Neural progenitor cell (in vitro differentiated cells): ENCODE data around the gene TCAF1. TPM values are rescaled to one million over a fixed set of nuclear protein-coding genes. Genes with fewer than 3 reads are reported as not detected.

Experiments used
- DNase-seq: peaks from one replicate; pipeline ENCODE4 v3.0.0-alpha.2; 2016; ENCODE audit warnings: low spot score
- H2AFZ ChIP-seq: fragments of 200-600 bp; sonication (generic); replicated peaks from 2 replicates; pipeline ENCODE4 v1.6.1; 2016; ENCODE audit warnings: antibody characterized with exemption
- H3F3A ChIP-seq: fragments of 200-600 bp; sonication (generic); 2 replicates; pipeline ENCODE4 v1.6.1; 2016; ENCODE audit warnings: antibody characterized with exemption, low read depth
- H3K27ac ChIP-seq: fragments of 200-600 bp; sonication (generic); 2 replicates; pipeline ENCODE4 v1.5.1; 2016; ENCODE audit warnings: mild to moderate bottlenecking
- H3K27me3 ChIP-seq: fragments of 200-600 bp; sonication (generic); 2 replicates; pipeline ENCODE4 v1.6.1; 2016; ENCODE audit warnings: mild to moderate bottlenecking, moderate library complexity
- H3K36me3 ChIP-seq: fragments of 200-600 bp; sonication (generic); 2 replicates; pipeline ENCODE4 v1.5.1; 2016
- H3K4me1 ChIP-seq: fragments of 200-600 bp; sonication (generic); 2 replicates; pipeline ENCODE4 v1.6.1; 2016; ENCODE audit warnings: mixed run types
- H3K4me2 ChIP-seq: fragments of 200-600 bp; sonication (generic); 2 replicates; pipeline ENCODE4 v1.6.1; 2016
- H3K4me3 ChIP-seq: fragments of 200-600 bp; sonication (generic); 2 replicates; pipeline ENCODE4 v1.5.1; 2016
- H3K79me2 ChIP-seq: fragments of 200-600 bp; sonication (generic); 2 replicates; pipeline ENCODE4 v1.6.1; 2016; ENCODE audit warnings: low read depth
- H3K9ac ChIP-seq: fragments of 200-600 bp; sonication (generic); 2 replicates; pipeline ENCODE4 v1.6.1; 2016
- H3K9me3 ChIP-seq: fragments of 200-600 bp; sonication (generic); 2 replicates; pipeline ENCODE4 v1.5.1; 2016; ENCODE audit warnings: low read depth
- H4K20me1 ChIP-seq: fragments of 200-600 bp; sonication (generic); 2 replicates; pipeline ENCODE4 v1.6.1; 2016; ENCODE audit warnings: low read depth
- H3K27ac Mint-ChIP-seq: 3 replicates; pipeline ENCODE4 v1.8.0; 2021; ENCODE audit warnings: mixed read lengths
- H3K27me3 Mint-ChIP-seq: 2 replicates; pipeline ENCODE4 v1.8.0; 2022; ENCODE audit warnings: low read depth, mild to moderate bottlenecking, inconsistent platforms, moderate library complexity, mixed read lengths; ENCODE audit not compliant: insufficient read depth
- H3K36me3 Mint-ChIP-seq: 3 replicates; pipeline ENCODE4 v1.8.0; 2021; ENCODE audit warnings: mixed read lengths
- H3K4me1 Mint-ChIP-seq: 3 replicates; pipeline ENCODE4 v1.8.0; 2021; ENCODE audit warnings: mixed read lengths
- H3K4me3 Mint-ChIP-seq: 3 replicates; pipeline ENCODE4 v1.8.0; 2021; ENCODE audit warnings: mild to moderate bottlenecking, moderate library complexity, mixed read lengths
- H3K9me3 Mint-ChIP-seq: 3 replicates; pipeline ENCODE4 v1.8.0; 2020; ENCODE audit warnings: mixed read lengths
- EZH2 ChIP-seq: fragments of 200-600 bp; sonication (generic); IDR thresholded peaks from 2 replicates; pipeline ENCODE4 v1.6.1; 2017; ENCODE audit warnings: antibody characterized with exemption, mild to moderate bottlenecking, moderate library complexity
- EZH2phosphoT487 ChIP-seq: fragments of 200-600 bp; sonication (generic); IDR thresholded peaks from 2 replicates; pipeline ENCODE4 v1.6.1; 2017; ENCODE audit warnings: antibody characterized with exemption
- total RNA-seq: library from RNA; depleted of rRNA; stranded (reverse); fragments of >200 nt; gene quantifications from 2 replicates; pipeline ENCODE4 v1.2.3, GENCODE V29; 2015; ENCODE audit warnings: low replicate concordance
- TF ChIP-seq, protein P1 (sequence below): fragments of 200-600 bp; sonication (generic); IDR thresholded peaks from 2 replicates; pipeline ENCODE4 v1.5.1; 2017; ENCODE audit warnings: antibody characterized with exemption, mild to moderate bottlenecking

The TCAF1 gene
- total RNA-seq, 1 donor from 2014 or later, result 71.0 TPM

DNA sequence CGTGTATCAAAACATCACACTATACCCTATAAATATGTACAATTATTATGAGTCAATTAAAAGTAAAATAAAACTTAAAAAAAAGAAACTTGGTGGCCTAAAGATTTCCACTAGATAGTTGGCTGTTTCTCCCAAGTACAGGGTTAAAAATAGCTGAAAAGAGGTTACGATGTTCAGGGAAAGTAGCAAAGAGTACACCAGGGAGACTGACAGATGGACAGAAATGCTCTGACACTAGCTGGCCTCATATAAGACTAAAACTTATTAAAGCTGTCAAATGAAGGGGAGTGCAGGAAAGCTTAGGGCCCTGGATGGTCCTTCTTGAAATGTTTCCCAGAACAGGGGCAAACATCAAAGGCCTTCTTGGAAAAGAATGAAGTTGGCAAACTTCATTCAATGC lies 51.3 kb downstream of the TCAF1 start:
- no peak for DNase-seq
- Histone ChIP-seq H3K4me2 (no peak overlapping the region), H2AFZ (no peak overlapping the region), H3K36me3 (peaks cover 7% of the 10 kb centered on the region), H4K20me1 (no peaks in the 10 kb centered on the region), H3K4me3 (no peak overlapping the region), H3K9me3 (no peaks in the 10 kb centered on the region), H3F3A (no peaks in the 10 kb centered on the region), H3K27ac (no peak overlapping the region), H3K79me2 (no peaks in the 10 kb centered on the region), H3K9ac (no peak overlapping the region), H3K4me1 (no peaks in the 10 kb centered on the region), H3K27me3 (no peaks in the 10 kb centered on the region)
- H3K9me3 Mint-ChIP-seq, result no peaks in the 10 kb centered on the region
- H3K36me3 Mint-ChIP-seq, result no peaks in the 10 kb centered on the region
- no peaks in the 10 kb centered on the region for H3K27me3 Mint-ChIP-seq
- TF ChIP-seq EZH2phosphoT487, result no peak
- TF ChIP-seq, protein P1, sequence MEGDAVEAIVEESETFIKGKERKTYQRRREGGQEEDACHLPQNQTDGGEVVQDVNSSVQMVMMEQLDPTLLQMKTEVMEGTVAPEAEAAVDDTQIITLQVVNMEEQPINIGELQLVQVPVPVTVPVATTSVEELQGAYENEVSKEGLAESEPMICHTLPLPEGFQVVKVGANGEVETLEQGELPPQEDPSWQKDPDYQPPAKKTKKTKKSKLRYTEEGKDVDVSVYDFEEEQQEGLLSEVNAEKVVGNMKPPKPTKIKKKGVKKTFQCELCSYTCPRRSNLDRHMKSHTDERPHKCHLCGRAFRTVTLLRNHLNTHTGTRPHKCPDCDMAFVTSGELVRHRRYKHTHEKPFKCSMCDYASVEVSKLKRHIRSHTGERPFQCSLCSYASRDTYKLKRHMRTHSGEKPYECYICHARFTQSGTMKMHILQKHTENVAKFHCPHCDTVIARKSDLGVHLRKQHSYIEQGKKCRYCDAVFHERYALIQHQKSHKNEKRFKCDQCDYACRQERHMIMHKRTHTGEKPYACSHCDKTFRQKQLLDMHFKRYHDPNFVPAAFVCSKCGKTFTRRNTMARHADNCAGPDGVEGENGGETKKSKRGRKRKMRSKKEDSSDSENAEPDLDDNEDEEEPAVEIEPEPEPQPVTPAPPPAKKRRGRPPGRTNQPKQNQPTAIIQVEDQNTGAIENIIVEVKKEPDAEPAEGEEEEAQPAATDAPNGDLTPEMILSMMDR, result no peak
- TF ChIP-seq EZH2, result no peak
- H3K4me1 Mint-ChIP-seq, result no peaks in the 10 kb centered on the region
- H3K27ac Mint-ChIP-seq, result no peak overlapping the region
- no peak overlapping the region for H3K4me3 Mint-ChIP-seq

GRCh38 chr7:143849785-143850479 lies 52.0 kb downstream of the TCAF1 start:
- Histone ChIP-seq H3K4me2 (no peak overlapping the region), H4K20me1 (no peaks in the 10 kb centered on the region), H2AFZ (no peak overlapping the region), H3K4me3 (no peak overlapping the region), H3K27ac (no peak overlapping the region), H3K9ac (no peak overlapping the region), H3K36me3 (peaks cover 7% of the 10 kb centered on the region), H3K4me1 (no peaks in the 10 kb centered on the region), H3K9me3 (no peaks in the 10 kb centered on the region), H3K79me2 (no peaks in the 10 kb centered on the region), H3K27me3 (no peaks in the 10 kb centered on the region), H3F3A (no peaks in the 10 kb centered on the region)
- TF ChIP-seq EZH2, result no peak
- TF ChIP-seq, protein P1, result no peak
- no peak for TF ChIP-seq EZH2phosphoT487
- H3K4me3 Mint-ChIP-seq, result no peak overlapping the region
- H3K9me3 Mint-ChIP-seq, result no peaks in the 10 kb centered on the region
- no peaks in the 10 kb centered on the region for H3K27me3 Mint-ChIP-seq
- DNase-seq, result no peak
- H3K27ac Mint-ChIP-seq, result no peak overlapping the region
- H3K36me3 Mint-ChIP-seq, result peaks cover 2% of the 10 kb centered on the region
- H3K4me1 Mint-ChIP-seq, result no peaks in the 10 kb centered on the region

DNA sequence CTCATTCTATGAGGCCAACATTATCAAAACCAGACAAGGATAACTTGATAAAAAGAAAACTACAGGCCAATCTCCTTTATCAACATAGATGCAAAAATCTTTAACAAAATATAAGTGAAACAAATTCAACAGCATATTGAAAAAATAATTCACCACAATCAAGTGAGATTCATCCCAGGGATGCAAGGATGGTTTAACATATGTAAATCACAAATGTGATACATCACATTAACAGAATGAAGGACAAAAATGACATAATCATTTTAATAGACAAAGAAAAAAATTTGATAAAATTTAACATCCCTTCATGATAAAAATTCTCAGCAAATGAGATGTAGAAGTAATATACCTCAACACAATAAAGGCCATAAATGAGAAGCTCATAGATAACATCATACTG lies 53.8 kb downstream of the TCAF1 start:
- DNase-seq, result no peak
- H3K27me3 ChIP-seq, result no peaks in the 10 kb centered on the region
- no peak overlapping the region for H2AFZ ChIP-seq
- H3K27ac ChIP-seq, result no peak overlapping the region
- no peaks in the 10 kb centered on the region for H3K9me3 Mint-ChIP-seq
- no peaks in the 10 kb centered on the region for H3K4me1 ChIP-seq
- H3K4me2 ChIP-seq, result no peak overlapping the region
- no peaks in the 10 kb centered on the region for H3K27me3 Mint-ChIP-seq
- no peaks in the 10 kb centered on the region for H3F3A ChIP-seq
- H3K4me3 Mint-ChIP-seq, result no peak overlapping the region
- no peak overlapping the region for H3K4me3 ChIP-seq
- peaks cover 3% of the 10 kb centered on the region for H3K36me3 Mint-ChIP-seq
- H3K9me3 ChIP-seq, result no peaks in the 10 kb centered on the region
- no peaks in the 10 kb centered on the region for H3K4me1 Mint-ChIP-seq
- TF ChIP-seq, protein P1, result no peak
- H3K9ac ChIP-seq, result no peak overlapping the region
- no peaks in the 10 kb centered on the region for H4K20me1 ChIP-seq
- peaks cover 7% of the 10 kb centered on the region for H3K36me3 ChIP-seq
- H3K79me2 ChIP-seq, result no peaks in the 10 kb centered on the region
- H3K27ac Mint-ChIP-seq, result no peak overlapping the region
